AG20443 (cell line): ENCODE results near the gene IGF1.
A peak's percentile ranks its signal among the peaks of the same experiment; 100 is the strongest.

Source experiments
- DNase-seq: peaks from one replicate; pipeline ENCODE4 v3.0.0; 2012; ENCODE audit warnings: low spot score, mixed read lengths

Gene IGF1

GRCh38 chr12:102496591-102496990 lies 16.2 kb upstream of the IGF1 start:
- DNase-seq, result no peak

DNA sequence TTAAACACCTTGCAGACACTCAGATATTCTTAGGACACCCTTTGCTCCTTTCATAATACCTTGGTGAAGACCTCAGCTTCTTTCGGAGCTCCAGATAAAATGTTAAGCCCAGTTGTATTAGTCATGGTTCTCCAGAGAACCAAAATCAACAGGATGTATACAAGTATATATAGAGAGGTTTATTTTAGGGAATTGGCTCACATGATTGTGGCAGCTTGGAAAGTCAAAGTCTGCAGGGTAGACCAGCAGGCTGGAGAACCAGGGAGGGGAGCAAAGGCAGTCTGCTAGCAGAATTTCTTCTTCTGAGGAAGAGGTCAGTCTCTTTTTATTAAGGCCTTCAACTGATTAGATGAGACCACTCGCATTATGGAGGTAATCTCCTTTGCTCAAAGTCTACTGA lies 6.9 kb upstream of the IGF1 start:
- DNase-seq, result no peak

- DNase-seq, result no peak
These were observed 5.8 kb upstream of the IGF1 start for GRCh38 chr12:102486153-102486552.

DNA sequence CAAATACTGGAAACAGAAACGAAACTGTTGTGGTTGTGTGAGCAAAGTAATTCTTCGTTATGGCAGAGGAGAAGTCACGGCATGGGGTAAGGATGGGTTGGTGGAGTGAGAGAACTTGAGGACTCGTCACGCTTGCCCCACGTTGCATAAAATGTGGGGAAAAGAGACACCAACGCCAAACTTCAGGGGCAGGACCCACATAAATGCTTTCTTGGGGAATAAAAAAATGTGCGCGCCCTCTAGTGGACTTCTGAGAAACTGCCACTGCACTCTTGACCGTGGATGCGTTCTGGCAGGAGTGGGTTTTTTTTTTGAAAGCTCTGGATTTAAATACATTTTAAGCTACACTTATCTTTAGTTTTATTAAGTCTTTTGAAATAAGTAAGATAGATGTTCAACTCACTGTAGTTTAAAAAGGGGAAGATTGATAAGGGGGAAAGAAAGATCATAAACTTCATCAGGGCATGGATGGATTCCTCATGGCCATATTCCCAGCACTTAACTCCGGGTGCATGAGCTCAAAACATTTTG lies 4.1 kb upstream of the IGF1 start:
- DNase-seq, result peak; percentile 86

- DNase-seq, result no peak
These were observed 3.7 kb upstream of the IGF1 start for GRCh38 chr12:102484017-102484416.

GRCh38 chr12:102483466-102483865 lies 3.1 kb upstream of the IGF1 start:
- no peak for DNase-seq

- DNase-seq, result no peak
These were observed 1.5 kb upstream of the IGF1 start for GRCh38 chr12:102481705-102482425.

GRCh38 chr12:102479939-102480338 lies 424 bp downstream of the IGF1 start:
- DNase-seq, result no peak

DNA sequence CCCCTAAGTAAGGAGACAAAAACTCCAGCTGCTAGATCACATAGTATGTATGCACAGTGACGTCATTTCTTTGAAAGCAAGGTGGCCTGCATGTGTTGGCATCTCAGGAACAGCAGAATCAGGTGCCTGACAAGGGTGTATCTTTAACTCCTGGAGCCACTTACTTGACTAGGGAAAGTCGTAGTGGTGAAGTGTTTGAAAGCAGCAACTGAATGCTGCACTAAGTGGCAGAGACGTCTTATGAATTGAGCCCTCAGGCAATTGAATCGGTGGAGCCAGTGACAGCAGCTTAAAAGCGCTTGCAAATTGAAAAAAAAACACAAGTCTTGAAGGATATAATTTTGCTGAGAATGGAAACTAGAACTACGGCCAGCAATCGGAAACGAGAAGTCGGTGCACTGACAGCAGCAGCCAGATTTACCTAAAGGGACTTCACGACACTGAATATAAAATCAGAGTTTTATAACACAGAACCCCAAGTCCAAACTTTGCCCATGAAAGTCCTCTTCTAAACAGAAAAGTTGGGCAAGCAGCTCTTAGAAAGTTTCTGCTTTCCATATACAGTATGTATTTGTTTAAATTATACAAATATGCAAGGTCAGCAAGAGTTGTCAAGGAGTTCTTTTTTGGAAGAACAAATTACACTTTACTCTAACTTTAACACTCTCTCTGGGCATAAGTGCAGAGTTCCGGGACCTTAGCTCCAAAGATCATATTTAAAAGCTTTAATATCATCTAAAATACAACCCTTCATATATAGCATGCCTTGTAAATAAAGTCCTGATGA lies 1.1 kb downstream of the IGF1 start:
- no peak for DNase-seq

- no peak for DNase-seq
These were observed 1.8 kb downstream of the IGF1 start for GRCh38 chr12:102478405-102479098.

- no peak for DNase-seq
These were observed 5.0 kb downstream of the IGF1 start for GRCh38 chr12:102475355-102475754.

DNA sequence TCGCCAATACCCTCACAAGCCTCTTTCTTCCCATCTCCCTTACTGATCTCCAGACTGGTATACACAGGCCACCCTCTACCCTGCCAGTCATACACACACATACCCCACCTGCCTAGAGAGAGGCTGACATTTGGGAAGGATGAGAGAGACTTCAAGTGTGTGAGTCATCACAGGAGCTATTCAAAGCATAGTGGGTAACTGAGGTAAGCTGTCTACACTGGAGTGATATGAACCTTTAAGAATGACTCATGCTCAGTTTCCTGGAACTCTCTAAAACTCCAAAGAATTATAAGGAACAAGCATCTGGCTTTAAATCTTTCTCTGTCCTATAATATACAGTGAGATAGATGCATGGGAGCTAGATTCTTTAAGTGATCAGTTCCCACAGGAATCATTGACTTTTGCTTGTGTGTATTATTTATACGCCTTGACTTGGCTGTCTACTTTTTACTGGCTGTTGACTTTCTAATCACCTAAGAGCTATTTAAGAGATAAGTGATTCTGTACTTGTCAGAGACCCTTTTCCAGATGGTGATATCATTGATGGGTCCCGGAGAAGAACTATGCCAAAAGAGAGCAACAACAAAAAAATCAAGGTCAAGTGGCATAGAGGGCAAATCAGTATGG lies 5.8 kb downstream of the IGF1 start:
- no peak for DNase-seq

GRCh38 chr12:102472496-102472895 lies 7.9 kb downstream of the IGF1 start:
- DNase-seq, result no peak

GRCh38 chr12:102471556-102471955 lies 8.8 kb downstream of the IGF1 start:
- DNase-seq, result no peak

DNA sequence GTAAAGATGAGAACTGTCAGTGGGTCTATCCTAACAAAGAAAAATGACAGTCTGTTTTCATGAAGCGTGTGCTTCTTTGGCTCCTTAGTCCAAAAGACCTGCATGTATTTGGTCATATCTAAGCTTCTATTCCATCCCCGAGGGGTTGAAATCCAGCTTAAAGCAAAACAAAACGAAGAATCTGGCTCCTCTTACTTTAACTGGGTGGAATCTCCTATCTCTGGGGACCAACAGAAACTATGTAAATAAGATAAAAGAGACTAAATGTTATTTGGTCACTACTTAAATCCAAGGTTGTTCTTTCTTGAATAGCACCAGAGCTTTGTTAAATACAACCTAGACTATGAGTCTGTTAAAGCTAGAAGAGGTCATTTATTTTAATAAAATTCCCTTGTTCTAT lies 9.4 kb downstream of the IGF1 start:
- no peak for DNase-seq

DNA sequence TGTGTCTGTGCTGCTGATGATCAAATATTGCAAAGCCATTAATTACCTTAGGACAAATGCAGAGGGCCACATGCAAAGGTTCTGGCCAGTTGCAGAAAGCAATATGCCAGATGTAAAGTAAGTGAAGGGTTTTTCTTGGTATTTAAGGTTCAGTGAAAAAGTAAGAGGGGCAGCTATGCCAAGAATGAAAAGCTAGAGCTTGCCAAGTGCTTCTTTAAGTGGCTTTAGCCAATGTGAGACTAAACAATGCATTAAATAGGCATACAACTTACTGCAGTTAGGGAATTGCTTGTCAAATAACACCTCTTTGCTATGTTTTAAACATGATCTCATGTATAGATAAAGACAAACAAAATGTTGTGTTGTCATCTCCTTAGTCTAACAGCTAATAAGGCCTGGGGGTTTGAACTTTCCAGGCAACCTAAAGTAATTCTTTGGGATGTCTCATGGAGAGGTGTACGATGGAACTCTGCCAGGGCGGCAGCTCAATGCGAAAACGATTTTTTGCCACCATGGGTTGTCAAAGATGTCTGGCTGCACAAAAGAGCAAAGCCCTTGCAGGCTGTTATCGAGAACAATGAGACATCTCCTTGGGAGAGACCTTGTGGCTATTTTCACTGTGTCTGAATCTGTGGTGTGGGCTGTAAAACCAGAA lies 12.0 kb downstream of the IGF1 start:
- DNase-seq, result no peak

- no peak for DNase-seq
These were observed 14.4 kb downstream of the IGF1 start for GRCh38 chr12:102465762-102466560.

- no peak for DNase-seq
These were observed 16.6 kb downstream of the IGF1 start for GRCh38 chr12:102463659-102464249.

DNA sequence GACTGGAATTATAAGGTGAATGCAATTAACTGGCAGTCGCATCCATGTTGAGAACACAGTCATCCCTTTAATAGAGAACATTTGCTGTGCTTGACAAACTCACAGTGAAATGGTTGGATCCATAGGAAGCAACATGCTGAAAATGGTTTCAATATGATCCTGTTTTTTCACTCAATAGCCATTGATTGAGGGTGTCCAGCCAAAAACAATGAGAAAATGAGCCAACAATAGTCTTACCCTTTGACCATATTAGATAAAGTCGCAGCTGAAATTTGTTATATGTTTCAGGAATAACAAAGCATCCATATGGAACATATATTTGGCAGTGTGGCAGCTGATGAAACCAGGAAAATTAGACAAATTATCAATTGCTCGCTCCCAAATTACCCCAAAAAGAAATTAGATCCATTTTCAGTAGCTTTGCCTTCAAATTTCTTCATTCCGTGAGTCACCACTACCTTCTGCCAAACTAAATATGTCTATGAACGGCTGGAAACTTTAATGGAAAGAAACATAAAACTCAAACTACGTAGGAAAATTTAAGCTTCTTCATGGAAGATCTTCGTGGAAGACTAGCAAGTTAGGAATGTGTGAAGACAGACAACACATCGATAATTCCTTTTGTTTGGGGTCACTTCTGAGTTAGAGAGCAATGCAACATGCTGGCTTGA lies 17.4 kb downstream of the IGF1 start:
- DNase-seq, result peak; percentile 56

GRCh38 chr12:102462386-102462785 lies 18.0 kb downstream of the IGF1 start:
- DNase-seq, result no peak
